ENCODE measurements around the gene KCNMB4. TPM values are rescaled to one million over a fixed set of nuclear protein-coding genes. Genes with fewer than 3 reads are reported as not detected.

The KCNMB4 gene
- total and polyA plus RNA-seq, 3 experiments from 2014 or later, result 0.31 to 0.70 (median 0.46) TPM

- peaks cover 21% of the 10 kb centered on the region for H3K36me3 ChIP-seq (ENCODE audit: insufficient read depth, low read length)
- peaks cover 14 to 33% (median 31%) of the 10 kb centered on the region in 3 donors for H3K4me1 Mint-ChIP-seq
- H3K4me3 Mint-ChIP-seq, result no peak overlapping the region
- H3K27me3 ChIP-seq (ENCODE audit: insufficient read depth, low read length, poor library complexity, severe bottlenecking), result no peaks in the 10 kb centered on the region
- no peak overlapping the region for H3K27ac Mint-ChIP-seq
- no peak for DNase-seq
- H3K4me3 ChIP-seq (ENCODE audit: low read length), result no peak overlapping the region
- ChIA-PET POLR2A (no interaction called here), CTCF (interaction anchor here (1.4 kb wide), 2 partner anchors 10 to 29 kb away, joined by 3 to 5 read pairs; no protein-coding TSS in a partner anchor)
- no peaks in the 10 kb centered on the region for H3K27me3 Mint-ChIP-seq
- H3K36me3 Mint-ChIP-seq, result peaks cover 8 to 62% (median 22%) of the 10 kb centered on the region in 3 donors
- H3K27ac ChIP-seq (ENCODE audit: low read depth, low read length), result no peak overlapping the region
- H3K4me1 ChIP-seq (ENCODE audit: insufficient read depth, low read length), result no peaks in the 10 kb centered on the region
- no peaks in the 10 kb centered on the region for H3K9me3 Mint-ChIP-seq
- H3K9me3 ChIP-seq (ENCODE audit: low read length), result no peaks in the 10 kb centered on the region
These were observed 31.3 kb upstream of the KCNMB4 start for GRCh38 chr12:70334742-70335141.

- H3K36me3 ChIP-seq (ENCODE audit: insufficient read depth, low read length), result peaks cover 32% of the 10 kb centered on the region
- no peaks in the 10 kb centered on the region for H3K27me3 Mint-ChIP-seq
- no peaks in the 10 kb centered on the region for H3K9me3 Mint-ChIP-seq
- peaks cover 12 to 79% (median 37%) of the 10 kb centered on the region in 3 donors for H3K36me3 Mint-ChIP-seq
- no peak overlapping the region for H3K4me3 ChIP-seq (ENCODE audit: low read length)
- no peaks in the 10 kb centered on the region for H3K4me1 ChIP-seq (ENCODE audit: insufficient read depth, low read length)
- H3K4me1 Mint-ChIP-seq, result peaks cover 0 to 10% (median 0%) of the 10 kb centered on the region in 3 donors
- H3K27me3 ChIP-seq (ENCODE audit: insufficient read depth, low read length, poor library complexity, severe bottlenecking), result no peaks in the 10 kb centered on the region
- H3K4me3 Mint-ChIP-seq, result no peak overlapping the region
- H3K9me3 ChIP-seq (ENCODE audit: low read length), result no peaks in the 10 kb centered on the region
- H3K27ac Mint-ChIP-seq, result peak overlapping the region in 2 of 8 donors; percentile 62 to 78
- no peak for DNase-seq
- CTCF ChIA-PET, result no interaction called here
- POLR2A ChIA-PET, result no interaction called here
- H3K27ac ChIP-seq (ENCODE audit: low read depth, low read length), result no peak overlapping the region
These were observed 27.6 kb upstream of the KCNMB4 start for GRCh38 chr12:70338531-70338930.

- H3K36me3 Mint-ChIP-seq, result peaks cover 0 to 45% (median 8%) of the 10 kb centered on the region in 3 donors
- H3K9me3 Mint-ChIP-seq, result no peaks in the 10 kb centered on the region
- no peak overlapping the region for H3K4me3 Mint-ChIP-seq
- DNase-seq, result no peak
- H3K4me1 Mint-ChIP-seq, result no peaks in the 10 kb centered on the region
- no peak overlapping the region for H3K27ac Mint-ChIP-seq
- CTCF ChIA-PET, result no interaction called here
- POLR2A ChIA-PET, result no interaction called here
- no peaks in the 10 kb centered on the region for H3K36me3 ChIP-seq (ENCODE audit: insufficient read depth, low read length)
- no peaks in the 10 kb centered on the region for H3K27me3 Mint-ChIP-seq
- no peak overlapping the region for H3K27ac ChIP-seq (ENCODE audit: low read depth, low read length)
- H3K9me3 ChIP-seq (ENCODE audit: low read length), result no peaks in the 10 kb centered on the region
- no peaks in the 10 kb centered on the region for H3K27me3 ChIP-seq (ENCODE audit: insufficient read depth, low read length, poor library complexity, severe bottlenecking)
- H3K4me1 ChIP-seq (ENCODE audit: insufficient read depth, low read length), result peaks cover 6% of the 10 kb centered on the region
- no peak overlapping the region for H3K4me3 ChIP-seq (ENCODE audit: low read length)
These were observed 15.0 kb upstream of the KCNMB4 start for GRCh38 chr12:70351076-70351475.

- peaks cover 6% of the 10 kb centered on the region for H3K4me1 ChIP-seq (ENCODE audit: insufficient read depth, low read length)
- H3K9me3 Mint-ChIP-seq, result no peaks in the 10 kb centered on the region
- no peak overlapping the region for H3K4me3 ChIP-seq (ENCODE audit: low read length)
- no peaks in the 10 kb centered on the region for H3K36me3 ChIP-seq (ENCODE audit: insufficient read depth, low read length)
- H3K27me3 ChIP-seq (ENCODE audit: insufficient read depth, low read length, poor library complexity, severe bottlenecking), result no peaks in the 10 kb centered on the region
- no peak for DNase-seq
- no peak overlapping the region for H3K27ac Mint-ChIP-seq
- CTCF ChIA-PET, result no interaction called here
- H3K4me1 Mint-ChIP-seq, result peaks cover 0 to 7% (median 0%) of the 10 kb centered on the region in 3 donors
- H3K27me3 Mint-ChIP-seq, result no peaks in the 10 kb centered on the region
- H3K36me3 Mint-ChIP-seq, result peaks cover 0 to 28% (median 10%) of the 10 kb centered on the region in 3 donors
- no peaks in the 10 kb centered on the region for H3K9me3 ChIP-seq (ENCODE audit: low read length)
- POLR2A ChIA-PET, result no interaction called here
- H3K27ac ChIP-seq (ENCODE audit: low read depth, low read length), result no peak overlapping the region
- no peak overlapping the region for H3K4me3 Mint-ChIP-seq
These were observed 12.1 kb upstream of the KCNMB4 start for GRCh38 chr12:70353780-70354660.

GRCh38 chr12:70354787-70355186 is 11.3 kb upstream of the KCNMB4 start:
- POLR2A ChIA-PET, result no interaction called here
- H3K9me3 Mint-ChIP-seq, result no peaks in the 10 kb centered on the region
- no peak overlapping the region for H3K27ac ChIP-seq (ENCODE audit: low read depth, low read length)

GRCh38 chr12:70355972-70356371 is 10.1 kb upstream of the KCNMB4 start:
- H3K4me1 Mint-ChIP-seq, result peaks cover 0 to 7% (median 0%) of the 10 kb centered on the region in 3 donors
- H3K36me3 Mint-ChIP-seq, result peaks cover 0 to 28% (median 10%) of the 10 kb centered on the region in 3 donors
- no peaks in the 10 kb centered on the region for H3K27me3 Mint-ChIP-seq
- CTCF ChIA-PET, result no interaction called here
- Histone ChIP-seq H3K36me3 (ENCODE audit: insufficient read depth, low read length) (no peaks in the 10 kb centered on the region), H3K4me1 (ENCODE audit: insufficient read depth, low read length) (peaks cover 6% of the 10 kb centered on the region), H3K9me3 (ENCODE audit: low read length) (no peaks in the 10 kb centered on the region), H3K27ac (ENCODE audit: low read depth, low read length) (no peak overlapping the region), H3K27me3 (ENCODE audit: insufficient read depth, low read length, poor library complexity, severe bottlenecking) (no peaks in the 10 kb centered on the region), H3K4me3 (ENCODE audit: low read length) (no peak overlapping the region)
- no peak overlapping the region for H3K4me3 Mint-ChIP-seq
- no peak overlapping the region for H3K27ac Mint-ChIP-seq
- H3K9me3 Mint-ChIP-seq, result no peaks in the 10 kb centered on the region
- POLR2A ChIA-PET, result no interaction called here
- no peak for DNase-seq

More at GRCh38 chr12:70354787-70355186, 11.3 kb upstream of the KCNMB4 start:
- Histone ChIP-seq H3K4me3 (ENCODE audit: low read length) (no peak overlapping the region), H3K9me3 (ENCODE audit: low read length) (no peaks in the 10 kb centered on the region), H3K36me3 (ENCODE audit: insufficient read depth, low read length) (no peaks in the 10 kb centered on the region), H3K27me3 (ENCODE audit: insufficient read depth, low read length, poor library complexity, severe bottlenecking) (no peaks in the 10 kb centered on the region), H3K4me1 (ENCODE audit: insufficient read depth, low read length) (peaks cover 6% of the 10 kb centered on the region)
- Mint-ChIP-seq H3K27ac (peak overlapping the region in 3 of 8 donors; percentile 12 to 49 (median 21)), H3K27me3 (no peaks in the 10 kb centered on the region), H3K36me3 (peaks cover 0 to 28% (median 10%) of the 10 kb centered on the region in 3 donors), H3K4me1 (peaks cover 0 to 7% (median 0%) of the 10 kb centered on the region in 3 donors), H3K4me3 (no peak overlapping the region)
- peak in 1 of 5 donors; percentile 30 for DNase-seq
- CTCF ChIA-PET, result no interaction called here

GRCh38 chr12:70359458-70360197 is 6.5 kb upstream of the KCNMB4 start:
- POLR2A ChIA-PET, result no interaction called here
- H3K9me3 Mint-ChIP-seq, result no peaks in the 10 kb centered on the region

GRCh38 chr12:70360218-70360617 is 5.9 kb upstream of the KCNMB4 start:
- ChIA-PET POLR2A (no interaction called here), CTCF (no interaction called here)
- Mint-ChIP-seq H3K9me3 (no peaks in the 10 kb centered on the region), H3K4me3 (no peak overlapping the region), H3K27me3 (peaks cover 0 to 6% of the 10 kb centered on the region in 2 donors), H3K36me3 (peaks cover 0 to 3% (median 2%) of the 10 kb centered on the region in 3 donors), H3K27ac (no peak overlapping the region), H3K4me1 (peaks cover 4 to 13% (median 5%) of the 10 kb centered on the region in 3 donors)
- Histone ChIP-seq H3K9me3 (ENCODE audit: low read length) (no peaks in the 10 kb centered on the region), H3K4me3 (ENCODE audit: low read length) (no peak overlapping the region), H3K27me3 (ENCODE audit: insufficient read depth, low read length, poor library complexity, severe bottlenecking) (no peaks in the 10 kb centered on the region), H3K4me1 (ENCODE audit: insufficient read depth, low read length) (peaks cover 3% of the 10 kb centered on the region), H3K27ac (ENCODE audit: low read depth, low read length) (no peak overlapping the region), H3K36me3 (ENCODE audit: insufficient read depth, low read length) (no peaks in the 10 kb centered on the region)
- no peak for DNase-seq

More at GRCh38 chr12:70359458-70360197, 6.5 kb upstream of the KCNMB4 start:
- no peaks in the 10 kb centered on the region for H3K27me3 ChIP-seq (ENCODE audit: insufficient read depth, low read length, poor library complexity, severe bottlenecking)
- no peak overlapping the region for H3K27ac Mint-ChIP-seq
- H3K4me3 Mint-ChIP-seq, result no peak overlapping the region
- H3K27ac ChIP-seq (ENCODE audit: low read depth, low read length), result no peak overlapping the region
- DNase-seq, result no peak
- H3K9me3 ChIP-seq (ENCODE audit: low read length), result no peaks in the 10 kb centered on the region
- no peaks in the 10 kb centered on the region for H3K36me3 ChIP-seq (ENCODE audit: insufficient read depth, low read length)
- peaks cover 0 to under 1% of the 10 kb centered on the region in 2 donors for H3K27me3 Mint-ChIP-seq
- peaks cover 4% of the 10 kb centered on the region for H3K4me1 ChIP-seq (ENCODE audit: insufficient read depth, low read length)
- H3K4me3 ChIP-seq (ENCODE audit: low read length), result no peak overlapping the region
- CTCF ChIA-PET, result no interaction called here
- H3K36me3 Mint-ChIP-seq, result peaks cover 0 to 8% (median 3%) of the 10 kb centered on the region in 3 donors
- peaks cover 0 to 7% (median 0%) of the 10 kb centered on the region in 3 donors for H3K4me1 Mint-ChIP-seq

All from CD8-positive, alpha-beta memory T cell (primary cell).